CD1c-positive myeloid dendritic cell (primary cell): ENCODE results near the gene BARHL1.
A peak's percentile ranks its signal among the peaks of the same experiment; 100 is the strongest.

ENCODE experiments used
- DNase-seq: peaks from one replicate; pipeline ENCODE4 v3.0.0-alpha.2; 2016; ENCODE audit errors: extremely low spot score

The BARHL1 gene

DNA sequence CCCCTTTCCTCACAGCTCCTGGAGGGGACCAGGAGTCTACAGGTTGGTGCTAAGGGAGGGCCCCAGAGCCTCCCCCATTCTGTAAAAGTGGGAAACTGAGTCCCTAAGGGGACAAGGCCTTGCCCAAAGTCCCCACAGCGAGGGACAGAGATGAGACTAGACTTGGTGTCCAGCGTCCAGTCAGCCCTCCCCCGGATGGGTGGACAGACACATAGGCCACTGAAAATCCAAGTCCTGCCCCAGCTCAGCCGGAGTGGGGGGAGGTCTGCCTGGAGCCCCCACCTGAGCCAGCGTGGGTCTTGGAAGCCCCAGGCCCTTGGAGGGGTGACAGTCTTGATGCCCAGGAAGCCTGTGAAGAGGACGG lies 5.2 kb downstream of the BARHL1 start:
- DNase-seq, result no peak

DNA sequence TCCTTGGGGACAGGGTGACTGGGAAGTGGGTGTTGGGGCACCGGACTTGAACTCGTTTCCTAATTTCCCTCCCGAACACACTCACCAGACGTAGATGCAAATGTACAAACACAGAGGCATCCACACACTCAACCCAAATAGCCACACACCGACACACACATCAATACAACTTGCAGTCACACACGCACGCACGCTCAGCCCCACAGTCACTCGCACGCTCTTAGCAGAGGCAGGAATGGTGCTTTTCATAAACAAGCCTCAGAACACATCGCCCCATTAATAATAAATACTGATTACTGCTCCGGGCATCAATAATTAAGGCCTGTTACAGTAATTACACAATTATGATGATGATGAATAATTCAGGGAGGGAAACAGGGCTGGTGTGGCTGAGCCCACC lies 5.7 kb downstream of the BARHL1 start:
- no peak for DNase-seq

DNA sequence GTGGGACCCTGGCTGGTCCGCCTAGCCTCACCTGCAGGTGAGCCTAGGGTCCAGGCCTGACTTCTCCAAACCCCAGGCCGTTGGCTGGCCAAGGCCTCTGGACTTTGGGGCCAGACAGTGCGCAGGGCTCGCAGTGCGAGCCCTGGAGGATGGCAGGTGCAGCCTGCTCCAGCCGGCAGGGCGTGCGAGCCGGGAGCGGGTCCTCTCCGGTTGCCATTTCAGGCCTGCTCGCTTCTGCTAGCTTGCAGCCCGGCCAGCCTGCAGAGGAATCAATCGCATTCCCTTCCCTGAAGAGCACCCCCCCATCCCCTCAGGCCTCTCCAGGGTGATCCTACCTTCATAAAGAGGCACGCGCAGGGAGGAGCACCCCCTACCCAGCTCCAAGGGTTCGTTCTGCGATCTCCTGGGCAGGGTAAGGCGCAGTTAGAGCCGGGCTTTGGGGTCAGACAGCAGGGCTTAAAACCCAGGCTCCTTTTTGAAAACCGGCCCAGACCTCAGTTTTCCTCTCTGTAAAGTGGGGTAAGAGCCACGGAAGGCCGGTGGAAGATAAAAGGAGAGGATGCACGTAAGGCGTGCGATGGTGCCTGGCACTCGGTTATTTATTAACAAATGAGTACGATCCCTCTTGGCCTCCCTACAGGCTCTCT lies 6.2 kb downstream of the BARHL1 start:
- DNase-seq, result no peak

DNA sequence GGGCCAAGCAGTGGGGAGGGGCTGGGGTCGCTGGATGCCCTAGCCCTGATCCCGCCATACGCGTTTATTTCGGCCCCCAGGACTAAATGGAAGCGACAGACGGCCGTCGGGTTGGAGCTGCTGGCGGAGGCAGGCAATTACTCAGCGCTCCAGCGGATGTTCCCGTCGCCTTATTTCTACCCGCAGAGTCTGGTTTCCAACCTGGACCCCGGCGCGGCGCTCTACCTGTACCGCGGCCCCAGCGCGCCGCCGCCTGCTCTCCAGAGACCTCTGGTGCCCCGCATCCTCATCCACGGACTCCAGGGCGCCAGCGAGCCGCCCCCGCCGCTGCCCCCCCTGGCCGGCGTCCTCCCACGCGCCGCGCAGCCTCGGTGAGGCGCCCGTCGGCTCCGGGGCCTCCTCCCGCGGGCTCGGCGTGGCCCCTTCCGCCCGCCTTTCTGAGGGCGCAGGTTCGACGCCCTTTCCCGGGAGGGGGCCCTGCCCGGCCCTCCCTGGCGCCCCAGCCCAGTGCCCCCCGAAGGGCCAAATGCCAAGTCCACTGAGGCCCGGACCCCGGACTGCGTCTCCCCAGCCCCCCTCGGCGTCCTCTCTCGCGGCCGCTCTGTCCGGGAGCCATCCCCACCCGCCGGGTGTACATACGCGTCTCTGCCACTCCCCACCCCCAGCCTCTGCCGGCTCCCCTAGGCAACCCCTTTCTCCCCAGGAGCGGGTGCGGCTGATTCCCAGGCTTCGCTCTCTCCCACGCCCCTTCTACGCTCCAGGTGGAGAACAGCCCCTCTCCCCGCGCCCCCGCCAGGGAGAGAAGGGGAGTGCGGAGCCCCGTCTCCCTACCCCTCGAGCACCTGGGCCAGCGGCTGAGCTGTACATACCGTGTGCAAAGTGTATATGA lies 7.0 kb downstream of the BARHL1 start:
- no peak for DNase-seq

DNA sequence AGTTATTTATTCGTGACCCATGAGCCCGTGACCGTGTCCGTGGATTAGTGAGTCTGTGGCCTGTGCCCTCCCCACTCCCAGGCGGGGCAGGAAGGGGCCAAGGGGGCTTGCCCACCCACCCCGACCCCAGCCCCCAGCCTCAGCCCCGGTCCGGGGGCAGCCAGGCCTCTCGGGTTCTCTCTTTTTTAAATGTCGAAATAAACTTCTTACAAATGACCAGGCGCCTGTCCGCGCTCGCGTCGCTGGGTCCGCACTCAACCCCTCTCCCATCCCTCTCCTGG lies 7.6 kb downstream of the BARHL1 start:
- no peak for DNase-seq

DNA sequence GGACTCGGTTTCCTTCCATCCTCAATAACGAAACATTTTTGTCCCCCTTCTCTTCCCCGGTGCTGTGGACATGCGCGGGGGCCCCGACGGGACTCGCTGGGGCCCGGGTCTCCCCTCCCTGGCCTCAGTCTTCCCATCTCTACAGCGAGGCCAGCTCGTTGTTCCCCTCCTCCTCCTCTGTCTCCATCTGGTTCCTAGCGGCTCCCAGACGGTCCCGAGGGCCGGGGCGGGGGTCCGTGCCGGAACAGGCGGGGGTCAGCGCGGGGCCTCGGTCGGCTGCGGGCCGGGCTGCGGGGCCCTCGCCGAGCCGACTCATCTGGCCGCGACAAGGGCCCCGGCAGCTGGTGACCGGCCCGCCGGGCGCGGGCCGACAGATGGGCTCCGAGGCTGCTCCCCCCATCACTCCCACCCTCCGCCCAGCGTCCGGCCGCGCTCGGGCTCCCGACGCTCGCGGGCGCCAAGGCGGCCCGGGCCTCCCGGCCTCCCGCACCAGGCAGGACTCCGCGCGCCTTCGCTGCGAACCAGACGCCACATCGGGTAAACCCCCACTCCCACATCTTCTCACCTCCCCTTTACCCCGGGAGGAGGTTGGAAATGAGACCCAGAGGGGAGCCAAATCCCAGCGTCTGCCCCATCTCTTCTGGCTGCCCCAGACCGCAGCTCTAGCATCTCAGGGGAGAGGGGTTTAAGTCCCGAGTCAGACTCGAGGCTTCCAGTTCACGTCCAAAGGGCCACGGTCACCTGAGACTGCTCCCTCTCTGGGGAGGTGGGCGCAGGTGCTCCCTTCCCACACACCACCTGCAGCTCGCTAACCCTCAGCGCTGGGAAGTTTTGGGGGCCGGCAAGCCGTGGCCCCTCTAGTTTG lies 8.1 kb downstream of the BARHL1 start:
- no peak for DNase-seq

DNA sequence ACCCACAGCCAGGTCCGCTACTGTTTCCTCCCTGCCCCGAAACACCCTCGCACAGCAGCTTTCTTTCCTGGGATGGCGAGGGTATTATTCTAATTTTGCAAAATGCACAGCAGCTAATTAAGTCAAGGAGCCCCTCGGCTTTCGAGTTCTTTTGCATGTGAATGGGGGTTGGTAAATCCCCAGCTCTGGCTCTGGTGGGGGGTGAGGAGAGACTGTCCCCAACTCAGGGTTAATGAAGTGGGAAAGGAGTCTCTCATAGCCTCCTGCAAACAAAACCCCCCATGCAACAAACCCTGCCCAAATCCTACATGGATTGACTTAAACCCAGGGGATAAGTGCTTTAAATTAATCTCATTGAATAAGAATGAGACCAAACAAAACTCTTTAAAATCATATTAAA lies 8.8 kb downstream of the BARHL1 start:
- no peak for DNase-seq

DNA sequence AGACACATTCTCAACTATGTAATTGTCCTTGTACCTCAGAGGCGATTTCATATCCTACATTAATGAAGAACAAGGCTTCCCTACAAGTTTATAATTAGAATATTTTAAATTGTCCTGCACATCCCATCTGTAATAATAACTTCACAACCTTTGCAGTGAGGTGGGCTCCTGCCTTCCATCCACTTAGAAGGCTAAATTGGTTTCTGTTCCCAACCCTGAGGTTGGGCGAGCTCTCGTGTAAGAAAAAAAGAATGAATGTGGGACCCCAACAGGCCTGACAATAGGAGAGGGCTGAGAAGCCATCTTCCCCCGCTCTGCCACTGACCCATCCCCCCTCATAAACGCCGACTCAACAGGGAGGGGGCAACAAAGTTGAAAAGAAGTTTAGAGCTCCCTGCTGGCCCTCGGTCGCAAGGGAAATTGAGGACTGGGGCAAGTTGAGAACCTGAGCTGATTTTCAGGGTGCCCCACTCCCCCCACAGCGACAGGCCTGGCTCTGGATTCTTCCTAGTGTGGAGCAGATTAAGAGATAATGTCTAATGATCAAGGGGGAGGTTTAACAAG lies 9.4 kb downstream of the BARHL1 start:
- no peak for DNase-seq

DNA sequence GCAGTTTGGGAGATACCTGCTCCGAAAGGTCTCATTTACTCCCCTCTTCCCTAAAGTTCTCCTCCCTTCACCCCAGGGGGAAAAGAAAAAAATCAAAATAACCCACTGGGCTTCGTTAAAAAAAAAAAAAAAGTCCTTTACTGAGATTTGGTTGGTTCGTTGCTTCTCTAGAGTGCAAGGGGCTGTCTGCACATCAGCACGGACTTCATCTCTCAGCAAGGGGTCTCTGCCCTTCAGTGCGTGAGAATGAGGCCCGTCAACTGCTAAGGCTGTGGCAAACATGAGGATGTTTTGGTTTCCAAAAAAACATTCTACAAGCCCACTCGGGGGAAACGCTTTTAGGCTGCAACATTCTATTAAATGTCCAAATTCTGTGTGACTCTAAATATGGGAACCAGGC lies 10.0 kb downstream of the BARHL1 start:
- no peak for DNase-seq

DNA sequence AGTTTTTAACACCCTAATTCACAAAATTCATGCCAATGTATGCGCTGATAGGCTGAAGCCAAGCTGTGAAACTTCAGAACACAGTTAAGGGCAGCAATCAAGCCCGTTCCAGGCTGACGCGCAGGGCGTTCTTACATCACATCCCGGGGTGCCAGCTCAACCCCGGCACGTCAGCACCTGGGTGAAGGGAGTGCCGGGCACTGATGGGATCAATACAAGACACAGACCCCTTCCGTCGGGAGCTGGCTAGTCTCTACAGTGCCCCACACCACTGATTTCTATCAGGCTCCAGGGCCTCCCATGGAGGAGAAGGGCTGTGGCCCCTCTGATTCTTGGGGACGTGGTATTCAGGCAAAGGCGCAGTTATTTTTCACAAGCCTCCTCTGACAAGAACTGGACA lies 12.0 kb downstream of the BARHL1 start:
- no peak for DNase-seq

DNA sequence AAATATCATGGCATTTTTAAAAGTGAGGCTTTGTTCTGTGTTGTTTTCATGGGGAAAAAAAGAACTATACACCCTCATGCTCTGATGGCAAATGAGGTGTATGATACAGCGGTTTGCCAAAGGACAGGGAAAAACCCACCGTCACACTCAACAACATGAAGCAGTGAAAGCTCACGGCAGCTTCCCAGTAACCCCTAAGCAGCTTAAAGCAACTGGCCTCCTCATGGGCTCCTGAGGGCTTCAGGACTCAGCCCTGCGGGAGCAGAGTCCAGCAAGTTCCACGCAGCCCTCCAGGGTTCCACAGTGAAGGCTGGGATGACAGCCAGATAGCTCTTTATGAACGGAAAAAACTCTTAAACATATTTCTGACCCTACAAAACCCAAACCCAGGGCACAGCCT lies 12.9 kb downstream of the BARHL1 start:
- DNase-seq, result no peak

DNA sequence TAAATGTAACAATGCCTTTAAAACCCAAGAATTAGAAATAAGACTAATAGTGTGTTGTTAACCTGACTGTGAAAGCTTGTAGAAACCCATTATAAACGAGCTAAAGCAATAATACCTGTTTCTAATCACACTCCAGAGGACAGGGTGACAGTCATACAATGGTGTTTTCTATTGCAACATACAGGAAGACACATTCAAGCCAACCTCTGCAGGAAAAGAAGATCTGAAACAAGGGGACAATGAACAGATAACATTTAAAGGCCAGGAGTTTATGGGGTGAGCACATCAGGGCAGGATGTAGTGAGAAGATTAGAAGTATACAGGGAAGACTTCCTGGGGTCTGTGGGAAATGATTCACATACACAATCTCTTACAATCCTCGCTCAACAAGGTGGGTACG lies 13.8 kb downstream of the BARHL1 start:
- no peak for DNase-seq

DNA sequence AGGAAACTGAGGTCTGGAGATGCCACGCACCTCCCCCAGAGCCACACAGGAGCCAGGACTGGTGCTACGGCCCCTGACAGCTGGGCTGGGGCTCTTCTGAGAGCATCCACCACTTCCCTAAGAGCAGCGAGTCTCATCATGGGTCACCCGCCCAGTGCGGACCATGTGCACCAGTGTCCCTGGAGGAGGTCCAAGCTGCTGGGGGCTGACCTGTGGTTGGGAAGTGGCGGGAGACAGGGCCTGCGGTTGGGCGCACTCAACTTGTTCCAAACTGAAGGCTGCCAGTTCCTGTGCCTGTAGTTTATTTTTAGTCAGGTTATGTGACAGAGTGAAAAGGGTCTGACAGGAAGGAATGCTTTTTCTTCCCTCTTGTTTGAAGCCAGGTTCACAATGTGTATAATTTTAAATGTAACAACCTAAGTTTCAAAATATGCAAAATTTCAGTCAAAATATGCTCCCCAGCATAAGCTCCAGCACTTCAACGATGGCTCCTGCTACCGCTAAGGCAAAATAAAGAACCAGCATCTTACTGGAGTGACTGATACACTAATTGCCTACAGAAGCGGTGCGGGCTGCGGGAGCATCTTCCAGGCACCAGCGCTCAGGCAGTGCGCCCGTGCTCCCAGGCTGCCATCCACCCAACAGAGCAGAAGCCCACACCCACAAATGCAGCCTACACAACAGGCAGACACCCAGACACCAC lies 14.8 kb downstream of the BARHL1 start:
- peak; percentile 8 for DNase-seq

DNA sequence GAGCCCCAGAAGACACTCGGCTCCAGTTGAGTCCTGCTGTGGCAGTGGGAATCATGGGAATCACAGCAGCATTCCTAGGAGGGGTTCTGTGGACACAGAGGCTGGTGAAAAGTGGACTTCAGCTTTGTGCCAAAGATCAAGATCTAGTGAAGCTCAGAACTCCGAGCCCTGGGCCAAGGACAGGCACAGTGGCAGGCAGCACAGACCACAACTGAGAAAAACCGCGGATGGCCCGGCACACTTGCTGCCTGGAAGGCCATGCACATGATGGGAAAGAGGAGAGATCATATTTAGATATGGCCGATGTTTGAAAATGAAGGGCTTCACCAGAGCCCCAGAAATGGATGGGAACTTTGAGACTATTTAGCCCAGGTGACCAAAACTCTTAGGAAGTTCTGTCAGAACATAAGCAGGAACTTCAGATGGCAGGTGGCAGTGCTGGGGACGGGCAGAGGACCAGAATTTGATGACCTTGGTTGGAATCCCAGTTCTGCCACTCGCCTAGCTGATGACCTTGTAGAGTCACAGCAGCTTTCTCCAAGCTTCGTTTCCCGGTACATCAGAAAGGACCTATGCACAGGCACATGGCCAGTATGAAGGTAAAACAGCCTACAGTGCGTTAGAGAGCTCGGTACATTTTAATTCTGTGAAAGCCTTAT lies 18.0 kb downstream of the BARHL1 start:
- no peak for DNase-seq

DNA sequence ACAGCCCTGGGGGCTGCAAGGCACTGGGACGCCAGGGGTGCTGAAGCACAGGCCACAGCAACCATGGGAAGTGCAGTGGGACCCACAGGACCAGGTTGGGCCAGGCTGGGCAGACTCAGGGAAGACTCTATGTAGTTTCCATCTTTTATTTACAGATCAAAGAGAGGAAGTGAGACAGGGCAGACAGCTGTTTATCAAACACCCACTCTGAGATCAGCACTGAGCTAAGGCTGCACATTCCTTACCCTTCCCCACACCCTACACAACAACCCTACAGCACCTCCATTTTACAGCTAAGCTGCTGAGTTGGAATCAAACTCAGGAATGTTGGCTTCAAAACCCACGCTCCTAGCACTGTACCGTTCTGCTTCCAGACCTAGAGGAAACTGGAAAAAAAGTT lies 19.8 kb downstream of the BARHL1 start:
- no peak for DNase-seq

DNA sequence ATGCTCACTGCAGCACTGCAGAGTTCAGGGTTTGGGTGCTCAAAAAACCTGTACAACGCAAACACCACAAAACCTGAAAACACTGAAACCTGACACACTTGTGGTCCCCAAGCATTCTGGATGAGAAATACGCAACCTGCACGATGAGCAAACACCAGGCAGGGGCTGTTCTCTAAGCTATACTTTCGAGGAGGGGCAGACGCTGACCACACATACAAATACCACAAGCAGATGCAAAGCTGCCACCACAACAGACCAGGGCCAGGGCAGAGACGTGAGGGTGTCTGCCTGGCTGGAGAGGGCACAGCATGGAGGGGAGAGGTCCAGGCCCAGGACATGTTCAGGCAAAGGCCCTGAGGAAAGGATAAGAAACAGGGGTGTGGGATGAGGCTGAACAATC lies 23.0 kb downstream of the BARHL1 start:
- no peak for DNase-seq

DNA sequence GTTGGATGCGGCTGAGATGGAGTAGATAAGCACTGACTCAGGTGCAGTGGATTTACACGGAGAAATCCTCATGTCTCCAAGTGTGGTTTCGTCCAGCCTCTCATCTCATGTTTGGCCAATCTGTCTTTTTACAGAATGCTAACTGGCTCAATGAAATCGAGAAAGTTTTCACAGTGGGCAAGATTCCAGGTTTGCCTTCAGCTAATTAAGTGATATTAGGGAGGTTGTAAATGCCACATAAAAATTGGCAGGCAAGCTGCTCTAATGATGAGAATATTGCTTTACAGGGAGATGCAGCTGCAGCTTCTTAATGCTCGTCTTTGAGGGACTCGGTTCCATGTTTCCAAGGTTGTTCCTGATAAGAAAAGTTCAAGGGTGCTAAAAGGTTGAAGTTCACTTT lies 23.7 kb downstream of the BARHL1 start:
- DNase-seq, result no peak

DNA sequence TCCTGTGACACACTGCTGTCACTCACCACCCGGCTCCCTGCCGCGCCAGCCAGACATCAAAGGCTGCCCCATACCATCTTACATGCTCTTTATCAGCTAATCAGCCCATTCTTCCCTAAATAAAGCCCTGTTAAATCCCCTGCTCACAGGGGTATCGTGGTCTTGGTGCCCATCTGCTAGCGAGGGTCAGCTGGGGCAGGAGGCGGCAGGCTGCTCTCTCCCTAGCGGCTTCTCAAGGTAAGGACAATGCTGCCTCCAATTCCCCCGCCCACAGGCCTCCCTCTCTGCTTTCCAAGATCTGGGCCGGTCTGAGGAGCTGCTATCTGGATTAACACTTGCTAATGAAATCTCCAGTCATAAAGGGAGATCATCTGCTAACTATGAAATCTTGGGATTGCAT lies 26.8 kb downstream of the BARHL1 start:
- no peak for DNase-seq

DNA sequence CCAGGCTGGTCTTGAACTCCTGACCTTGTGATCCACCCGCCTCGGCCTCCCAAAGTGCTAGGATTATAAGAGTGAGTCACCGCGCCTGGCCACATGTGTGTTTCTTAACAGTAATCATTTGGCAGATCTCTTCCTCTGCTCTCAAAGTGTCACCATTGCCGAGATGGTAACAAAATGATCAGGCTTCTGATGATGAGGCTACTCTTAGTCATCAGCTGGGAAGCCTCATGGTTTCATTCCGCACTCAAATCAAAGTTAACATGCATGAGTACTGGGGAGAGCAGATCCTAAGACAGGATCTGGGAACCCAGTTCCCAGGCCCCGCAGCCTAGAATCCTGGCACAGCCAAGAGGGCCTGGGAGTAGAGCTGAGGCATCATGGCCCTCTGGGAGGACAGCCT lies 27.4 kb downstream of the BARHL1 start:
- DNase-seq, result no peak

DNA sequence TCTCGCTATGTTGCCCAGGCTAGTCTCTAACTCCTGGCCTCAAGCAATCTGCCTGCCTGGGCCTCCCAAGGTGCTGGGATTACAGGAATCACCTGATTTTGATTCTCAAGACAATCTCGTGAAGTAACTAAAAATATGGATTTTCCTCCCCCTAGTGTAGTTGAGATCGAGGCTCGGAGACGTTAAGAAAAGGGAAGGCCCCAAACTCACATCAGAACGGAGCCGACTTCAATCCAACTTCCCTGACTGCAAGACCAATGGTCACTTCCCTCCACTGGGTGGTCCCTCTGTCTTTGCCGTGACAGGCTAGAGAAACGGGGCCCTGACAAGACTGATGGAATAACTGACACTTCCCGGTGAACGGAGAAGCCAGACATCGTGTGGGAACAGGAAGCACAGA lies 28.3 kb downstream of the BARHL1 start:
- DNase-seq, result no peak

DNA sequence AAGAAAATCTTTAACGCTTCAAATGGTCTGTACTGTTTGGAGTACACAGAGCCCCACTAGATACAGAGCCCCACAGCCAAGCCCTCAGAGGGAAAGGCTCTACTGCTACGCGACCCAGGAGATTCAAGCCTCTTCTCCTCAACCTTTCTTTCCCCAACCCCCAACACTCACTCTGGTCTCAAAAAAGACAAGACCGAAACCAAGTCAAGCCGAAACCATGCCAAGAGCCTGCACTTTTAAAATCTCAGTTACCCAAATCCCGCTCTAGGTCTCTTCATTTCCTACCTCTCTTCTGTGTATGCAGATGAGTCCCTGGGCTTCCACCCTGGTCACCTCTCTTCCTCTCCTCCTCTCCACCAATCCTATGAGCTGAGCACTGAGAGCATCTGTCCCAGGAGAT lies 31.9 kb downstream of the BARHL1 start:
- DNase-seq, result no peak
